HUES64 (cell line): Measurements from ENCODE around the gene CNN2.

ENCODE experiments used
- H3K27ac ChIP-seq: 2 replicates; pipeline ENCODE4 v1.7.0; 2013; ENCODE audit warnings: low read depth, low read length, inconsistent platforms
- H3K27me3 ChIP-seq: 2 replicates; pipeline ENCODE4 v1.6.1; 2013; ENCODE audit warnings: mild to moderate bottlenecking, low read length; ENCODE audit not compliant: insufficient read depth
- H3K36me3 ChIP-seq: 2 replicates; pipeline ENCODE4 v1.6.1; 2013; ENCODE audit warnings: mild to moderate bottlenecking, low read length; ENCODE audit not compliant: insufficient read depth
- H3K4me1 ChIP-seq: 2 replicates; pipeline ENCODE4 v1.6.1; 2013; ENCODE audit warnings: mild to moderate bottlenecking, low read length, moderate library complexity; ENCODE audit not compliant: insufficient read depth
- H3K4me3 ChIP-seq: 2 replicates; pipeline ENCODE4 v1.5.1; 2013; ENCODE audit warnings: mild to moderate bottlenecking, low read length, moderate library complexity
- H3K9ac ChIP-seq: 2 replicates; pipeline ENCODE4 v1.6.1; 2013; ENCODE audit warnings: mild to moderate bottlenecking, low read depth, low read length
- H3K9me3 ChIP-seq: 2 replicates; pipeline ENCODE4 v1.6.1; 2013; ENCODE audit warnings: low read depth, low read length; ENCODE audit not compliant: insufficient read depth
- WGBS: fragments of 150-250, 120-280 bp; methylation state at CpG from one replicate; pipeline ENCODE4 v1.1.7; 2013; ENCODE audit warnings: missing lambda C conversion rate; 5-methylcytosine and 5-hydroxymethylcytosine counted together

Gene CNN2

GRCh38 chr19:996051-996838 is 30.2 kb upstream of the CNN2 start:
- peak overlapping the region; percentile 6; the same call in 1 of the 2 replicates for H3K4me3 ChIP-seq

GRCh38 chr19:998064-998463 is 28.3 kb upstream of the CNN2 start:
- H3K27me3 ChIP-seq: peaks cover 37% of the 10 kb centered on the region
- H3K4me1 ChIP-seq: no peaks in the 10 kb centered on the region
- no peak overlapping the region for H3K9ac ChIP-seq
- WGBS: 59% methylated on average over 6 of the region's 6 CpGs
- no peaks in the 10 kb centered on the region for H3K9me3 ChIP-seq
- peaks cover 10% of the 10 kb centered on the region; the same call in 1 of the 2 replicates for H3K36me3 ChIP-seq
- H3K27ac ChIP-seq: no peak overlapping the region
- no peak overlapping the region for H3K4me3 ChIP-seq

More at GRCh38 chr19:996051-996838, 30.2 kb upstream of the CNN2 start:
- H3K9ac ChIP-seq: no peak overlapping the region
- H3K4me1 ChIP-seq: no peaks in the 10 kb centered on the region
- WGBS: 33% methylated on average over 64 of the region's 64 CpGs
- H3K9me3 ChIP-seq: no peaks in the 10 kb centered on the region
- H3K27ac ChIP-seq: no peak overlapping the region
- H3K27me3 ChIP-seq: peaks cover 33% of the 10 kb centered on the region
- peaks cover 19% of the 10 kb centered on the region for H3K36me3 ChIP-seq

- peaks cover 37% of the 10 kb centered on the region for H3K27me3 ChIP-seq
These were observed 27.1 kb upstream of the CNN2 start for GRCh38 chr19:999379-999719.

GRCh38 chr19:1000095-1000494 is 26.3 kb upstream of the CNN2 start, which contains the start of gene GRIN3B:
Gene GRIN3B, plus strand, starts transcription at chr19:1000419. Its CDS starts 19 bp downstream, at chr19:1000438.
- no peak within 1 kb of the TSS for H3K27ac ChIP-seq
- no peaks in the 10 kb centered on the region for H3K9me3 ChIP-seq
- no peak within 1 kb of the TSS for H3K9ac ChIP-seq
- 4% methylated on average over 43 of the region's 43 CpGs for WGBS
- H3K27me3 ChIP-seq: peaks cover 37% of the 10 kb centered on the region
- H3K4me3 ChIP-seq: peak within 1 kb of the TSS; percentile 57
- H3K36me3 ChIP-seq: no peaks in the 10 kb centered on the region
- no peaks in the 10 kb centered on the region for H3K4me1 ChIP-seq

More at GRCh38 chr19:999379-999719, 27.1 kb upstream of the CNN2 start:
- no peak overlapping the region for H3K4me3 ChIP-seq
- H3K9me3 ChIP-seq: no peaks in the 10 kb centered on the region
- peaks cover 2% of the 10 kb centered on the region; the same call in 1 of the 2 replicates for H3K36me3 ChIP-seq
- no peak overlapping the region for H3K9ac ChIP-seq
- H3K4me1 ChIP-seq: no peaks in the 10 kb centered on the region
- H3K27ac ChIP-seq: no peak overlapping the region
- 65% methylated on average over 3 of the region's 3 CpGs for WGBS

GRCh38 chr19:1000591-1001537 is 25.5 kb upstream of the CNN2 start:
- 9% methylated on average over 73 of the region's 73 CpGs for WGBS
- peak overlapping the region; percentile 42 for H3K4me3 ChIP-seq
- no peak overlapping the region for H3K9ac ChIP-seq

GRCh38 chr19:1001538-1002166 is 24.8 kb upstream of the CNN2 start:
- no peak overlapping the region for H3K27ac ChIP-seq
- H3K27me3 ChIP-seq: peaks cover 37% of the 10 kb centered on the region
- H3K36me3 ChIP-seq: no peaks in the 10 kb centered on the region
- no peaks in the 10 kb centered on the region for H3K9me3 ChIP-seq
- WGBS: 16% methylated on average over 19 of the region's 20 CpGs
- no peak overlapping the region for H3K4me3 ChIP-seq
- H3K4me1 ChIP-seq: no peaks in the 10 kb centered on the region
- H3K9ac ChIP-seq: no peak overlapping the region

More at GRCh38 chr19:1000591-1001537, 25.5 kb upstream of the CNN2 start:
- Histone ChIP-seq H3K36me3 (no peaks in the 10 kb centered on the region), H3K9me3 (no peaks in the 10 kb centered on the region), H3K27me3 (peaks cover 37% of the 10 kb centered on the region), H3K4me1 (no peaks in the 10 kb centered on the region), H3K27ac (no peak overlapping the region)

- H3K9me3 ChIP-seq: no peaks in the 10 kb centered on the region
- H3K36me3 ChIP-seq: no peaks in the 10 kb centered on the region
- no peaks in the 10 kb centered on the region for H3K4me1 ChIP-seq
- no peak overlapping the region for H3K9ac ChIP-seq
- H3K4me3 ChIP-seq: no peak overlapping the region
- H3K27me3 ChIP-seq: peaks cover 36% of the 10 kb centered on the region
- 78% methylated on average over 4 of the region's 4 CpGs for WGBS
- no peak overlapping the region for H3K27ac ChIP-seq
These were observed 23.8 kb upstream of the CNN2 start for GRCh38 chr19:1002600-1002999.

- H3K9ac ChIP-seq: no peak overlapping the region
- no peak overlapping the region for H3K4me3 ChIP-seq
These were observed 23.1 kb upstream of the CNN2 start for GRCh38 chr19:1003283-1003682.

GRCh38 chr19:1004204-1004802 is 22.1 kb upstream of the CNN2 start:
- 87% methylated on average over 32 of the region's 32 CpGs for WGBS
- no peak overlapping the region for H3K27ac ChIP-seq
- H3K4me3 ChIP-seq: no peak overlapping the region
- H3K9ac ChIP-seq: no peak overlapping the region
- no peaks in the 10 kb centered on the region for H3K9me3 ChIP-seq
- no peaks in the 10 kb centered on the region for H3K4me1 ChIP-seq
- no peaks in the 10 kb centered on the region for H3K36me3 ChIP-seq
- peaks cover 19% of the 10 kb centered on the region for H3K27me3 ChIP-seq

More at GRCh38 chr19:1003283-1003682, 23.1 kb upstream of the CNN2 start:
- no peaks in the 10 kb centered on the region for H3K9me3 ChIP-seq
- H3K36me3 ChIP-seq: no peaks in the 10 kb centered on the region
- WGBS: 93% methylated on average over 37 of the region's 37 CpGs
- peaks cover 29% of the 10 kb centered on the region for H3K27me3 ChIP-seq
- H3K27ac ChIP-seq: no peak overlapping the region
- no peaks in the 10 kb centered on the region for H3K4me1 ChIP-seq

GRCh38 chr19:1004803-1005664 is 21.4 kb upstream of the CNN2 start:
- H3K36me3 ChIP-seq: peaks cover 2% of the 10 kb centered on the region; the same call in 1 of the 2 replicates
- H3K4me3 ChIP-seq: no peak overlapping the region
- no peak overlapping the region for H3K27ac ChIP-seq
- 93% methylated on average over 66 of the region's 70 CpGs for WGBS
- peaks cover 15% of the 10 kb centered on the region for H3K27me3 ChIP-seq
- H3K9ac ChIP-seq: no peak overlapping the region
- no peaks in the 10 kb centered on the region for H3K4me1 ChIP-seq
- no peaks in the 10 kb centered on the region for H3K9me3 ChIP-seq
